ENCODE data around the gene PPP1R13B.

The PPP1R13B gene

GRCh38 chr14:103746701-103747100 is 100.7 kb downstream of the PPP1R13B start:
- no peak for DNase-seq (ENCODE audit: extremely low read depth, low read depth)
- H3K4me3 ChIP-seq (replicated peaks; ENCODE audit: low read depth, low read length): no peak overlapping the region

GRCh38 chr14:103745424-103745823 is 102.0 kb downstream of the PPP1R13B start:
- no peak for DNase-seq (ENCODE audit: extremely low read depth, low read depth)
- no peak overlapping the region for H3K4me3 ChIP-seq (replicated peaks; ENCODE audit: low read depth, low read length)
- TF ChIP-seq CTCF (IDR thresholded peaks at IDR 0.05; ENCODE audit: low read depth, low read length, missing control alignments): no peak

More at GRCh38 chr14:103746701-103747100, 100.7 kb downstream of the PPP1R13B start:
- TF ChIP-seq CTCF (IDR thresholded peaks at IDR 0.05; ENCODE audit: low read depth, low read length, missing control alignments): no peak

GRCh38 chr14:103744621-103745395 is 102.6 kb downstream of the PPP1R13B start:
- no peak for TF ChIP-seq CTCF (IDR thresholded peaks at IDR 0.05; ENCODE audit: low read depth, low read length, missing control alignments)
- no peak overlapping the region for H3K4me3 ChIP-seq (replicated peaks; ENCODE audit: low read depth, low read length)
- DNase-seq (ENCODE audit: extremely low read depth, low read depth): no peak

- TF ChIP-seq CTCF (IDR thresholded peaks at IDR 0.05; ENCODE audit: low read depth, low read length, missing control alignments): no peak
- DNase-seq (ENCODE audit: extremely low read depth, low read depth): no peak
- H3K4me3 ChIP-seq (replicated peaks; ENCODE audit: low read depth, low read length): no peak overlapping the region
Measured at GRCh38 chr14:103743691-103744090, 103.7 kb downstream of the PPP1R13B start.

GRCh38 chr14:103742499-103743255 is 104.7 kb downstream of the PPP1R13B start:
- no peak for TF ChIP-seq CTCF (IDR thresholded peaks at IDR 0.05; ENCODE audit: low read depth, low read length, missing control alignments)
- H3K4me3 ChIP-seq (replicated peaks; ENCODE audit: low read depth, low read length): no peak overlapping the region
- DNase-seq (ENCODE audit: extremely low read depth, low read depth): no peak

GRCh38 chr14:103741876-103742275 is 105.5 kb downstream of the PPP1R13B start:
- DNase-seq (ENCODE audit: extremely low read depth, low read depth): no peak
- H3K4me3 ChIP-seq (replicated peaks; ENCODE audit: low read depth, low read length): no peak overlapping the region
- TF ChIP-seq CTCF (IDR thresholded peaks at IDR 0.05; ENCODE audit: low read depth, low read length, missing control alignments): no peak

All from HFF-Myc (cell line).